Measurements from ENCODE around the gene GPR82.

GPR82 gene

GRCh38 chrX:41703574-41704029 is 20.4 kb upstream of the GPR82 start:
- TF ChIP-seq CTCF (IDR thresholded peaks at IDR 0.05; ENCODE audit: unreplicated experiment in 3 of 3): no peak
- H3K27me3 Mint-ChIP-seq (ENCODE audit: low read depth): no peaks in the 10 kb centered on the region
- H3K4me3 Mint-ChIP-seq: no peak overlapping the region
- no peaks in the 10 kb centered on the region for H3K4me1 Mint-ChIP-seq
- H3K9me3 Mint-ChIP-seq: no peaks in the 10 kb centered on the region
- no peak overlapping the region for H3K27ac Mint-ChIP-seq
- peaks cover 3% of the 10 kb centered on the region for H3K36me3 Mint-ChIP-seq (ENCODE audit: low read depth)

GRCh38 chrX:41705042-41705441 is 18.9 kb upstream of the GPR82 start:
- no peak for TF ChIP-seq CTCF (IDR thresholded peaks at IDR 0.05; ENCODE audit: unreplicated experiment in 3 of 3)
- H3K36me3 Mint-ChIP-seq (ENCODE audit: low read depth): peaks cover 3% of the 10 kb centered on the region
- H3K4me1 Mint-ChIP-seq: no peaks in the 10 kb centered on the region
- no peak overlapping the region for H3K27ac Mint-ChIP-seq
- no peaks in the 10 kb centered on the region for H3K27me3 Mint-ChIP-seq (ENCODE audit: low read depth)
- no peaks in the 10 kb centered on the region for H3K9me3 Mint-ChIP-seq
- H3K4me3 Mint-ChIP-seq: no peak overlapping the region

- H3K4me1 Mint-ChIP-seq: no peaks in the 10 kb centered on the region
- no peak overlapping the region for H3K4me3 Mint-ChIP-seq
- H3K36me3 Mint-ChIP-seq (ENCODE audit: low read depth): peaks cover 3% of the 10 kb centered on the region
- H3K9me3 Mint-ChIP-seq: no peaks in the 10 kb centered on the region
- no peak for TF ChIP-seq CTCF (IDR thresholded peaks at IDR 0.05; ENCODE audit: unreplicated experiment in 3 of 3)
- no peak overlapping the region for H3K27ac Mint-ChIP-seq
- H3K27me3 Mint-ChIP-seq (ENCODE audit: low read depth): no peaks in the 10 kb centered on the region
These were observed 18.2 kb upstream of the GPR82 start for GRCh38 chrX:41705680-41706374.

- Mint-ChIP-seq H3K9me3 (no peaks in the 10 kb centered on the region), H3K4me3 (no peak overlapping the region), H3K27ac (no peak overlapping the region), H3K4me1 (no peaks in the 10 kb centered on the region), H3K36me3 (ENCODE audit: low read depth) (no peaks in the 10 kb centered on the region), H3K27me3 (ENCODE audit: low read depth) (no peaks in the 10 kb centered on the region)
- TF ChIP-seq CTCF (IDR thresholded peaks at IDR 0.05; ENCODE audit: unreplicated experiment in 3 of 3): no peak
These were observed 16.8 kb upstream of the GPR82 start for GRCh38 chrX:41707218-41707617.

GRCh38 chrX:41708486-41708885 is 15.5 kb upstream of the GPR82 start:
- no peak overlapping the region for H3K4me3 Mint-ChIP-seq
- no peaks in the 10 kb centered on the region for H3K4me1 Mint-ChIP-seq
- H3K36me3 Mint-ChIP-seq (ENCODE audit: low read depth): no peaks in the 10 kb centered on the region
- no peak overlapping the region for H3K27ac Mint-ChIP-seq
- H3K9me3 Mint-ChIP-seq: no peaks in the 10 kb centered on the region
- H3K27me3 Mint-ChIP-seq (ENCODE audit: low read depth): no peaks in the 10 kb centered on the region
- TF ChIP-seq CTCF (IDR thresholded peaks at IDR 0.05; ENCODE audit: unreplicated experiment in 3 of 3): no peak

GRCh38 chrX:41711021-41711667 is 12.8 kb upstream of the GPR82 start:
- no peak overlapping the region for H3K27ac Mint-ChIP-seq
- H3K4me1 Mint-ChIP-seq: no peaks in the 10 kb centered on the region
- no peak overlapping the region for H3K4me3 Mint-ChIP-seq
- H3K27me3 Mint-ChIP-seq (ENCODE audit: low read depth): no peaks in the 10 kb centered on the region
- no peaks in the 10 kb centered on the region for H3K9me3 Mint-ChIP-seq
- H3K36me3 Mint-ChIP-seq (ENCODE audit: low read depth): peaks cover 4% of the 10 kb centered on the region
- TF ChIP-seq CTCF (IDR thresholded peaks at IDR 0.05; ENCODE audit: unreplicated experiment in 3 of 3): no peak
